ENCODE results near the gene ATP2A1.
"Not testable (repeated sequence)": the region's sequence is repeated elsewhere in the genome, so short reads cannot be mapped to it uniquely, and the experiment has no call there.

ATP2A1 gene

DNA sequence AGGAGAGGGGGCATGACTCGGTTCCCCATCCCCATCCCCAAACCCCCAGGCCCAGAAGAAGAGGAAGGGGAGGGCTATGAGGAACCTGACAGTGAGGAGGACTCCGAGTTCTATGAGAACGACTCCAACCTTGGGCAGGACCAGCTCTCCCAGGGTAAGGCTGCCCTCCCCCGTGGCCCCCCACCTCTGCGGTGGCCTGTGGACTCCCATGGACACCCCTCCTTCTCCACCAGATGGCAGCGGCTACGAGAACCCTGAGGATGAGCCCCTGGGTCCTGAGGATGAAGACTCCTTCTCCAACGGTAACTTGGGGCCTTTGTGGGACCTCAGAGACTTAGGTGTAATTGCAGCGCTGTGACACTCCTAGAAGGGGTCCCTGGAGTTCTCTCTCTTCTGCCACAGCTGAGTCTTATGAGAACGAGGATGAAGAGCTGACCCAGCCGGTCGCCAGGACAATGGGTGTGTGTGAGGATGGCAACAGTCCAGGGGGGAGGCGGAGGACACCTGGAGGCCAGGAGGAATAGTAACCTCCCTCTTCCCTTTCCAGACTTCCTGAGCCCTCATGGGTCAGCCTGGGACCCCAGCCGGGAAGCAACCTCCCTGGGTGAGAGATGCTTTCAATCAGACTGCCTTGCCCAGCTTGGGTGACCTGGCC lies 59.1 kb downstream of the ATP2A1 start (continued):
- no peak for TF ChIP-seq ZBTB7A (tag by site-specific recombination; IDR thresholded peaks at IDR 0.05; ENCODE audit: low read depth)
- TF ChIP-seq ZNF184 (tag by site-specific recombination; IDR thresholded peaks at IDR 0.05), result no peak
- TF ChIP-seq, protein P1, sequence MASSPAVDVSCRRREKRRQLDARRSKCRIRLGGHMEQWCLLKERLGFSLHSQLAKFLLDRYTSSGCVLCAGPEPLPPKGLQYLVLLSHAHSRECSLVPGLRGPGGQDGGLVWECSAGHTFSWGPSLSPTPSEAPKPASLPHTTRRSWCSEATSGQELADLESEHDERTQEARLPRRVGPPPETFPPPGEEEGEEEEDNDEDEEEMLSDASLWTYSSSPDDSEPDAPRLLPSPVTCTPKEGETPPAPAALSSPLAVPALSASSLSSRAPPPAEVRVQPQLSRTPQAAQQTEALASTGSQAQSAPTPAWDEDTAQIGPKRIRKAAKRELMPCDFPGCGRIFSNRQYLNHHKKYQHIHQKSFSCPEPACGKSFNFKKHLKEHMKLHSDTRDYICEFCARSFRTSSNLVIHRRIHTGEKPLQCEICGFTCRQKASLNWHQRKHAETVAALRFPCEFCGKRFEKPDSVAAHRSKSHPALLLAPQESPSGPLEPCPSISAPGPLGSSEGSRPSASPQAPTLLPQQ (tag by site-specific recombination; IDR thresholded peaks at IDR 0.05), result no peak
- TF ChIP-seq ZNF777 (tag by site-specific recombination; IDR thresholded peaks at IDR 0.05; ENCODE audit: borderline replicate concordance), result no peak
- TF ChIP-seq YY1 (tag by site-specific recombination; IDR thresholded peaks at IDR 0.05), result no peak
- TF ChIP-seq ZIC2 (tag by site-specific recombination; IDR thresholded peaks at IDR 0.05), result no peak

DNA sequence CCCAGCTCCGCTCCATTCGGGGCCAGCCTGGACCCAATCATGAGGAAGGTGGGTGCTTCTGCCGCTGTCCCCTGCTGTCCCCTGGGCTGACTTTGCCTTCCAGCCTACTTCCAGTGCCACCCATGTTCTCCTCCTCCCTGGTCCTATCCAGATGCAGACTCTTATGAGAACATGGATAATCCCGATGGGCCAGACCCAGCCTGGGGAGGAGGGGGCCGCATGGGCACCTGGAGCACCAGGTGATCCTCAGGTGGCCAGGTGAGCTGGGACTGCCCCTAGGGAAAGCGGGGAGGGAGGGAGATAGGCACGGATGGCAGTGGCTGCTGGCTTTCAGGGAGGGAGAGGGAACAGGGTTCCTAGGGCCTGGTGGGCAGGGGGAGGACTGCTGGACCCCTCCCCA lies 60.4 kb downstream of the ATP2A1 start:
- TF ChIP-seq ZEB2 (tag by site-specific recombination; IDR thresholded peaks at IDR 0.05), result 0 out of 2 replicates have a peak, but pooled peaks have one; percentile 34
- TF ChIP-seq ZNF175 (tag by site-specific recombination; IDR thresholded peaks at IDR 0.05), result no peak
- ChIA-PET POLR2A (no interaction called here), CTCF (no interaction called here)
- Histone ChIP-seq H3K9me3 (ENCODE audit: control insufficient read depth, insufficient read depth, low read depth, low read length) (no peaks in the 10 kb centered on the region), H3K27ac (ENCODE audit: extremely low read depth, low read depth, low read length) (no peak overlapping the region), H3K4me3 (ENCODE audit: low read depth, low read length) (no peak overlapping the region), H3K4me1 (ENCODE audit: control insufficient read depth, insufficient read depth, low read length) (no peaks in the 10 kb centered on the region), H3K36me3 (ENCODE audit: control insufficient read depth in 2 of 2, insufficient read depth in 1 of 2, low read length in 2 of 2) (no peaks in the 10 kb centered on the region)

DNA sequence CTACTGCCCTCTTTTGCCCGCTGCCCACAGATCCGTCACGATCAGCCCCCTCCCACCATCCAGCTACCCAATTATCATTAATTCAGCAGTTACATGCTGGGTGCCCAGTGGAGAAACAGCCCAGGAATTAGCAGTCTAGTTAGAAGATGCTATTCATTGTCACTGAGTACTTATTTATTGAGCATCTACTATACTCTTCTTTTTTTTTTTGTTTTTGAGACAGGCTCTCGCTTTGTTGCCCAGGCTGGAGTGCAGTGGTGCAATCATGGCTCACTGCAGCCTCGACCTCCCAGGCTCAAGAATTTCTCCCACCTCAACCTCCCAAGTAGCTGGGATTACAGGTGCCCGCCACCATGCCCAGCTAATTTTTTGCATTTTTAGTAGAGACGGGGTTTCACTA lies 61.5 kb downstream of the ATP2A1 start:
- H3K4me1 ChIP-seq (ENCODE audit: control insufficient read depth, insufficient read depth, low read length); H3K36me3 ChIP-seq (ENCODE audit: control insufficient read depth in 2 of 2, insufficient read depth in 1 of 2, low read length in 2 of 2); POLR2A ChIA-PET; H3K9me3 ChIP-seq (ENCODE audit: control insufficient read depth, insufficient read depth, low read depth, low read length); H3K4me3 ChIP-seq (ENCODE audit: low read depth, low read length); H3K27ac ChIP-seq (ENCODE audit: extremely low read depth, low read depth, low read length): not testable (repeated sequence)
- peak; percentile 94 for TF ChIP-seq ZNF664 (tag by site-specific recombination; IDR thresholded peaks at IDR 0.05)
- CTCF ChIA-PET, result interaction anchor here (0.6 kb wide), 4 partner anchors 25 to 96 kb away, joined by 3 read pairs; no protein-coding TSS in a partner anchor

DNA sequence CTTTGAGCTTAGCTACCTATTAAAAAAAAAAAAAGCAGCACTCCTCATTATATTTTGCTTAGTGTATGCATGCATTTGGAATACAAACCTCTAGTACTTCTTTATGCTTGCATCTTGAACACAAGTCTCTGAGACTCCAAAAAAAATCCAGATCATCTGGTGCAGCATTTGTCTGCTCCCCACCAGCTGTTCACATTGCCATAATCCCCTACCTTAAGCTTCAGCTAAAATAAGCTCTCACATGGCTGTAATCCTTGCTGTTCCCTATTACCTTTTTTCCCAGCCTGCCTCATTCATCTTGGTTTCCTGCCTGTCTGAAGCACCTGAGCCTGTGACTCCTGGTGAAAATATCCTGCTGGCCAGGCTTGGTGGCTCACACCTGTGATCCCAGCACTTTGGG lies 65.0 kb downstream of the ATP2A1 start:
- H3K4me1 ChIP-seq (ENCODE audit: control insufficient read depth, insufficient read depth, low read length), result no peaks in the 10 kb centered on the region
- POLR2A ChIA-PET, result no interaction called here
- H3K9me3 ChIP-seq (ENCODE audit: control insufficient read depth, insufficient read depth, low read depth, low read length), result no peaks in the 10 kb centered on the region
- no peaks in the 10 kb centered on the region for H3K36me3 ChIP-seq (ENCODE audit: control insufficient read depth in 2 of 2, insufficient read depth in 1 of 2, low read length in 2 of 2)
- TF ChIP-seq MYNN (tag by site-specific recombination; IDR thresholded peaks at IDR 0.05; ENCODE audit: borderline replicate concordance) (no peak), ZBTB21 (tag by site-specific recombination; IDR thresholded peaks at IDR 0.05) (no peak), ZNF426 (tag by site-specific recombination; IDR thresholded peaks at IDR 0.05) (no peak), ZNF138 (tag by site-specific recombination; IDR thresholded peaks at IDR 0.05; ENCODE audit: borderline replicate concordance) (no peak), ZNF391 (tag by site-specific recombination; IDR thresholded peaks at IDR 0.05; ENCODE audit: borderline replicate concordance, low read depth) (no peak), ZNF585B (tag by site-specific recombination; IDR thresholded peaks at IDR 0.05) (no peak), ZNF19 (tag by site-specific recombination; IDR thresholded peaks at IDR 0.05; ENCODE audit: low read depth) (no peak), ZNF530 (tag by site-specific recombination; IDR thresholded peaks at IDR 0.05; ENCODE audit: low read depth) (no peak), ZNF223 (tag by site-specific recombination; IDR thresholded peaks at IDR 0.05) (no peak), SCRT2 (tag by site-specific recombination; IDR thresholded peaks at IDR 0.05) (no peak), ZNF112 (tag by site-specific recombination; IDR thresholded peaks at IDR 0.05) (no peak)
- TF ChIP-seq, protein P2, sequence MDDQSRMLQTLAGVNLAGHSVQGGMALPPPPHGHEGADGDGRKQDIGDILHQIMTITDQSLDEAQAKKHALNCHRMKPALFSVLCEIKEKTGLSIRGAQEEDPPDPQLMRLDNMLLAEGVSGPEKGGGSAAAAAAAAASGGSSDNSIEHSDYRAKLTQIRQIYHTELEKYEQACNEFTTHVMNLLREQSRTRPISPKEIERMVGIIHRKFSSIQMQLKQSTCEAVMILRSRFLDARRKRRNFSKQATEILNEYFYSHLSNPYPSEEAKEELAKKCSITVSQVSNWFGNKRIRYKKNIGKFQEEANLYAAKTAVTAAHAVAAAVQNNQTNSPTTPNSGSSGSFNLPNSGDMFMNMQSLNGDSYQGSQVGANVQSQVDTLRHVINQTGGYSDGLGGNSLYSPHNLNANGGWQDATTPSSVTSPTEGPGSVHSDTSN (CRISPR knock-in tag; IDR thresholded peaks at IDR 0.05), result no peak
- CTCF ChIA-PET, result interaction anchor here (0.7 to 2.9 kb wide), 4 partner anchors 17 to 71 kb away, joined by 3 to 22 read pairs (median 11); partner anchors contain the start of gene RABEP2
- no peak overlapping the region for H3K27ac ChIP-seq (ENCODE audit: extremely low read depth, low read depth, low read length)
- H3K4me3 ChIP-seq (ENCODE audit: low read depth, low read length), result no peak overlapping the region
